Stomach (tissue), 4 donors: Measurements from ENCODE around the gene CAMKK1.

ENCODE experiments used
- CTCF ChIP-seq, 7 experiments: fragments of 450-650 bp in 4 of 7; fragments of 200-600 bp in 3 of 7; sonication (generic) in 3 of 7; IDR thresholded peaks; one replicate each; pipeline ENCODE4 v1.5.1; 2016 to 2019; ENCODE audit warnings: antibody characterized with exemption in 7 of 7, control low read depth in 2 of 7, mild to moderate bottlenecking in 1 of 7
- EP300 ChIP-seq: sonication (generic); formaldehyde crosslinking; IDR thresholded peaks from one replicate; pipeline ENCODE4 v1.6.1; 2017; ENCODE audit warnings: antibody characterized with exemption
- POLR2A ChIP-seq, 4 donors: fragments of 450-650 bp; IDR thresholded peaks; one replicate each; pipeline ENCODE4 v1.6.1; 2016; ENCODE audit warnings: antibody characterized with exemption in 4 of 4, control low read depth in 2 of 4, mild to moderate bottlenecking in 1 of 4, moderate library complexity in 1 of 4

GRCh38 chr17:3904501-3904900 is 11.6 kb upstream of the CAMKK1 start:
- no peak for TF ChIP-seq CTCF (IDR thresholded peaks at IDR 0.05)
- TF ChIP-seq POLR2A (IDR thresholded peaks at IDR 0.05), result no peak
- TF ChIP-seq EP300, result no peak
